ENCODE results near the gene ISLR2.

DNA sequence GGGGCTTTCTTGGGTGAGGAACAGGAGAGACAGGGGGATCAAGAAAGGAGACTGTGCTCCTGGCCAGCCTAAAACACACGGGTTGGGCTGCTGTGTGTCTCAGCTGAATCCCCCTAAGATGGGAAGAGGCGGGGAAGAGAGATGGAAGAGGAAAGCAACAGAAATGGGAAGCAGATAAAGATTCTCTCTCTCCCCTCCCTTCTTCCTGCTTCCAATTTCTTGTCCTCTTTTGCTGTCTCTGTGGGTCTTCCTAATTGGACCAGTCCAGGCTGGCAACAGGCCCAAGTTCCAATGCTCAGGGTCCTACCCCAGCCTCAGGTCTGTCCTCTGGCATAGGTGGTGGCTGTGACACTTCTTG, 7.1 kb downstream of the ISLR2 start:
- TF ChIP-seq, protein P1, sequence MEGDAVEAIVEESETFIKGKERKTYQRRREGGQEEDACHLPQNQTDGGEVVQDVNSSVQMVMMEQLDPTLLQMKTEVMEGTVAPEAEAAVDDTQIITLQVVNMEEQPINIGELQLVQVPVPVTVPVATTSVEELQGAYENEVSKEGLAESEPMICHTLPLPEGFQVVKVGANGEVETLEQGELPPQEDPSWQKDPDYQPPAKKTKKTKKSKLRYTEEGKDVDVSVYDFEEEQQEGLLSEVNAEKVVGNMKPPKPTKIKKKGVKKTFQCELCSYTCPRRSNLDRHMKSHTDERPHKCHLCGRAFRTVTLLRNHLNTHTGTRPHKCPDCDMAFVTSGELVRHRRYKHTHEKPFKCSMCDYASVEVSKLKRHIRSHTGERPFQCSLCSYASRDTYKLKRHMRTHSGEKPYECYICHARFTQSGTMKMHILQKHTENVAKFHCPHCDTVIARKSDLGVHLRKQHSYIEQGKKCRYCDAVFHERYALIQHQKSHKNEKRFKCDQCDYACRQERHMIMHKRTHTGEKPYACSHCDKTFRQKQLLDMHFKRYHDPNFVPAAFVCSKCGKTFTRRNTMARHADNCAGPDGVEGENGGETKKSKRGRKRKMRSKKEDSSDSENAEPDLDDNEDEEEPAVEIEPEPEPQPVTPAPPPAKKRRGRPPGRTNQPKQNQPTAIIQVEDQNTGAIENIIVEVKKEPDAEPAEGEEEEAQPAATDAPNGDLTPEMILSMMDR (IDR thresholded peaks at IDR 0.05): no peak
- TF ChIP-seq POLR2AphosphoS5 (IDR thresholded peaks at IDR 0.05) (no peak), POLR2A (IDR thresholded peaks at IDR 0.05) (no peak)
